Measurements from ENCODE around the gene CLASP1. TPM values are rescaled to one million over a fixed set of nuclear protein-coding genes. Genes with fewer than 3 reads are reported as not detected.
"Not testable (repeated sequence)": the region's sequence is repeated elsewhere in the genome, so short reads cannot be mapped to it uniquely, and the experiment has no call there.

CLASP1 gene
- total RNA-seq, 1 donor from 2014 or later: 66.3 TPM

DNA sequence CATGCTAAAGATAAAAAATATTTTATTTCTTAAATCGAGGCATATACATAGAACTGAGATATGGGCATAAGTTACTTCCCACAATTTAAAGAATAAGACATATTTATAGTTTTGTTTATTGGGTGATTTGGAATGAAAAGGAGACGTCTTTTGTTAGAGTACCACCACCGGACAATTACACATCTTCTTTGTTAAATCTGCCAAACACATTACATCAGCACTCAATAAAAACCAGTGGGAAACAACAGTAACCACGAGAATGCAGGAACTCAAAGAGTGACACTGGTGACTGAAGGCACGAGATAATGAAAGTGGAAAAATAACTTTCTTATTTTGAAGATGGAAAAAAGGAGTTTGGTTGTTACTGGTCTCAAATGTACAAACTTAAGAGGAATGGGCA lies 271.6 kb downstream of the CLASP1 start:
- no peak for DNase-seq (ENCODE audit: missing footprints)
- no peak for ATAC-seq
- intact Hi-C loops (cut with DNase I): no loop called here

DNA sequence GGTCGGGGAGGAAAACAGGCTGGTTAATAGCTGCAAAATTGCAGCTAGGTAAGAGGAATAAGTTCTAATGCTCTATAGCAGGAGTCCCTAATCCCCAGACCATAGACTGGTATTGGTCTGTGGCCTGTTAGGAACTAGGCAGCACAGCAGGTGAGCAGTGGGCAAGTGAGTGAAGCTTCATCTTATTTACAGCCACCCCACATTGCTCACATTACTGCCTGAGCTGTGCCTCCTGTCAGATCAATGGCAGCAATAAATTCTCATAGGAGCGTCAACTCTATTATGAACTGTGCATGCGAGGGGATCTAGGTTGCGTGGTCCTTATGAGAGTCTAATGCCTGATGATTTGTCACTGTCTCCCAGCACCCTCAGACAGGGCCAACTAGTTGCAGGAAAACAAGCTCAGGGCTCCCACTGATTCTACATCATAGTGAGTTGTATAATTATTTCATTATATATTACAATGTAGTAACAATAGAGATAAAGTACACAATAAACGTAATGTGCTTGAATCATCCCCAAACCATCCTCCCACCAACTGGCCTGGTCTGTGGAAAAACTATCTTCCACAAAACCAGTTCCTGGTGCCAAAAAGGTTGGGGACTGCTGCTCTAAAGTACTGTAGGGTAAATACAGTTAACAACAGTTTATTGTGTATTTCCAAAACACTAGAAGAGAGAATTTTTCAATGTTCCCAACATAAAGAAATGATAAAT lies 272.6 kb downstream of the CLASP1 start:
- ATAC-seq: no peak
- intact Hi-C loops (cut with DNase I): no loop called here
- no peak for DNase-seq (ENCODE audit: missing footprints)

DNA sequence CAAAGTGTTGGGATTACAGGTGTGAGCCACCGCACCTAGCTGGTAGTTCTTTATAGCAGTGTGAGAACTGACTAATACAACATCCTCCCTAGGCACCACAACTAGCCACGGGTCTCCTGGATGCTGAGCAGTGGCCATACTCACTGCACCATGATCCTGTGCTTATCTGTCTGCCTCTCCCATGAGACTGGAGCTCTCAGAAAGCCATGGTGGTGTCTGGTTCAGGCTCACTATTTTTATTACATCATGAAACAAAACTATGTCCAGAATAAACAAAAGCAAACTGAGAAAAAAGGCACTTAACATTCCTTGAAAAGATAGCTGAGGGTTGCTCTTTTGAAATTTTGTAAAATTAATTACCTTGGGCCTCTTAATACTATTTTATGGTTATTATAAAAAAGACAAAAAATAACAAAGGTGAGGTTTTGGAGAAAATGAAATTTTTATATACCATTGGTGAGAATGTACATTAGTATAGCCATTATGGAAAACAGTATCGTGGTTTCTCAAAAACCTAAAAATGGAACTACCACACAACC lies 273.6 kb downstream of the CLASP1 start:
- intact Hi-C loops (cut with DNase I): no loop called here
- ATAC-seq (no peak), DNase-seq (ENCODE audit: missing footprints) (no peak)

DNA sequence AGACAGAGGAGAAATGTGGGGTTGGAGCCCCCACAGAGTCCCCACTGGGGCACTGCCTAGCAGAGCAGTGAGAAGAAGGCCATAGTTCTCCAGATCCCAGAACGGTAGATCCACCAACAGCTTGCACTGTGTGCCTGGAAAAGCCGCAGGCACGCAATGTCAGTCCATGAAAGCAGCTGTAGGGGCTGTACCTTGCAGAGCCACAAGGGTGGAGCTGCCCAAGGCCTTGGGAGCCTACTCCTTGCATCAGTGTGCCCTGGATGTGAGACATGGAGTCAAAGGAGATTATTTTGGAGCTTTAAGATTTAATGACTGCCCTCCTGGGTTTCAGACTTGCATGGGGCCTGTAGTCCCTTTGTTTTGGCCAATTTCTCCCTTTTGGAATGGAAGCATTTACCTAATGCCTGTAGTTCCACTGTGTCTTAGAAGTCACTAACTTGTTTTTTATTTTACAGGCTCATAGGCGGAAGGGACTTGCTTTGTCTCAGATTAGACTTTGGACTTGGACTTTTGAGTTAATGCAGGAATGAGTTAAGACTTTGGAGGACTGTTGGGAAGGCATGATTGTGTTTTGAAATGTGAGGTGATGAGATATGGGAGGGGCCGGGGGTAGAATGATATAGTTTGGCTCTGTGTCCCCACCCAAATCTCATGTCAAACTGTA lies 274.7 kb downstream of the CLASP1 start:
- DNase-seq (ENCODE audit: missing footprints); intact Hi-C loops (cut with DNase I); ATAC-seq: not testable (repeated sequence)

DNA sequence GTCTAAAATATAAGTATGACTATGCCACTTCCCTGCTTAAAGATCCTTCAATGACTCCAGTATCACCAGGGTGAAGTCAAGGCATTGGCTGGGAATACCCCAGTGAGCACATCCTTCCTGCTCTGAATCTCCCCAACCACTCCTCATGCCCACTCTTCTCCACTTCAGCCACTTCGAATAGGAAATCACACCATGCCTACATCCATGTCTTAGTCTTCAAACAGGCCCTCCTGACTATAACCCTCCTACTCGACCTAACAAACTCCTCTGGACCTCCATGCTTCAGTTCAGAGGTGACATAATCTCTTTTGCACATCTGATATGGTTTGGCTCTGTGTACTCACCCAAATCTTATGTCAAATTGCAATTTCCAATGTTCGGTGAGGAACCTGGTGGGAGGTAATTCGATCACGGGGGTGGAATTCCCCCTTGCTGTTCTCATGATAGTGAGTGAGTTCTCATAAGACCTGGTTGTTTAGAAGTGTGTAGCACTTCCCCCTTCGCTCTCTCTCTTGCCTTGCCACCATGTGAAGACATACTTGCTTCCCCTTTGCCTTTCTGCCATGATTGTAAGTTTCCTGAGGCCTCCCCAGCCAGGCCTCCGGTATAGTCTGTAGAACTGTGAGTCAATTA lies 276.4 kb downstream of the CLASP1 start:
- DNase-seq (ENCODE audit: missing footprints) (no peak), ATAC-seq (peak; percentile 18)
- intact Hi-C loops (cut with DNase I): no loop called here

DNA sequence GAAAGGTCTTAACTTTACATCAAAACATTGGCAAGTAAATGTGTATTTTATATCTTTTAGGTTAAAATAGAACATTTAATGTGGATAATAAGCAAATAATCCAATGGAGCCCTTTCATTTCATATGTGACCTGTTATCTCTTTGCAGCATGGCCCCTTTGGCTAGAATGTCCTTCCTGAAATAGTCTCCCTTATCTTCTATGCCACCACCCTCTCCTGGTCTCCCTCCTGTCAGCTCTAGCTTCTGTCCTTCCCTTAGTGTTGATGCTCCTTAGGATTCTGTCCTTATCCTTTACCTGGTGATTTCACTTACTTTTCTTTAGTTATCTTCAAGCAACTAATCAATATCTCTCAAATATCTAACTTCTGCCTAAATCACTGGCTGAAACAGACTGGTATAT lies 277.2 kb downstream of the CLASP1 start:
- ATAC-seq: peak; percentile 68
- DNase-seq (ENCODE audit: missing footprints): no peak
- intact Hi-C loops (cut with DNase I): no loop called here

DNA sequence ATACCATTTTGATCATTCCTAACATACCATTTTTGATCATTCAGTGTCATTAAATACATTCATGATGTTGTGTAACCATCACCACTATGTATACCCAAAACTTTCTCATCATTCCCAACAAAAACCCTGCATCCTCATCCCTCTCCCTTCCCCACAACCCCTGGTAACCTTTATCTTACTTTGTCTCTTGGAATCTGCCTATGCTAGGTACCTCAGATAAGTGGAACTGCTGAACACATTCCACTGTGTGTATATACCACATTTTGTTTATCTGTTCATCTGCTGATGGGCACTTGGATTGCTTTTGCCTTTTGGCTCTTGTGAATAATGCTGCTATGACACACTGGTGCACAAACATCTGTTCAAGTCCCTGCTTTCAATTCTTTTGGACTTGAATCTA lies 280.4 kb downstream of the CLASP1 start:
- ATAC-seq (no peak), DNase-seq (ENCODE audit: missing footprints) (no peak)
- intact Hi-C loops (cut with DNase I): no loop called here

DNA sequence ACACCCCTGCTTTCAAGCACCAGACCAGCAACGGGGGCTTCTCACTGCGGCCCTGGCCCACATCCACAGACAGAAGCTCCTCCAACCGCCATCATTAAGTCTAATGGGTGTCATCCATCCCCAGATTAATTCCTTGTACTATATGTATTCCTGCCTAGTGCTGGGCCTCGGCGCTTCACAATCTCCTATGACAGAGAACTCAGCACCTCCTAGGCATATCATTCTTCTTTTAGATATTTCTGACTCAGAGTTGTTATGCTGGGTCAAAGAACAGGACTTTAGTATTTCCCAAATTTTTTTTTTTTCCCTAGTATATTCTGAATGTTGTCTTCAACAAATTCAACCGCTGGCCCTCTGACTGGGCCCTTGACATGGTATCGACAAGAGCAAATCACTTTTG lies 281.1 kb downstream of the CLASP1 start:
- intact Hi-C loops (cut with DNase I): no loop called here
- DNase-seq (ENCODE audit: missing footprints): no peak
- ATAC-seq: no peak

DNA sequence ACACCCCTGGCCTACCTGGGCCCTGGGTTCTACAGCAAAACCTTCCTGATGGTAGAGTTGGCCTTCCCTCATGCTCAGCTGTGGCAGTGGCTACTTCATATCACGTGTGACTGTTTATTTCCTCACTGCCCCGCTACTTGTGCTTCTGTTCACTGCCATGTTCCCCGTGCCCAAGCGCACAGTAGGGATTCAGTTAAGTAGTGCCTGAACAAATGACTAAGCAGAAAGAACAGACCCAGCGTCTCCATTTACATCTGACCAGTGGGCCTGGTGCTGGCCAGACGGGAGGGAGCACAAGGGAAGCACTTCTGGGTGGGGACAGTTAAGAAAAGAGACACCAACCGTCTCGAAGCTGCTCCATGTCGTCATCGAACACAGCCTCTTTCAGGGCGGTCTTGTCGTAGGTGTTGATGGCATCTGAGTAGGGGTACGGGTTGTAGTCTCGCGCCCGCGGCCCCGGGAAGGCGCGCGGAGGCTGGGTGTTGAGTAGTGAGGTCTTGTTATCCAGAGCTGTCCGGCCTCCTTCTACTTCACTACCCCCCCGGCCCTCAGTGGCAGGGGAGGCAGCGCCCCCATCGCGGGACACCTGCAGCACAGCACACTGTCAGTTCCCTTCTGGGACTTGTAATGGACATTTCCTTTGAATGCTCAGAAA lies 281.9 kb downstream of the CLASP1 start:
- no peak for DNase-seq (ENCODE audit: missing footprints)
- intact Hi-C loops (cut with DNase I): no loop called here
- ATAC-seq: no peak

DNA sequence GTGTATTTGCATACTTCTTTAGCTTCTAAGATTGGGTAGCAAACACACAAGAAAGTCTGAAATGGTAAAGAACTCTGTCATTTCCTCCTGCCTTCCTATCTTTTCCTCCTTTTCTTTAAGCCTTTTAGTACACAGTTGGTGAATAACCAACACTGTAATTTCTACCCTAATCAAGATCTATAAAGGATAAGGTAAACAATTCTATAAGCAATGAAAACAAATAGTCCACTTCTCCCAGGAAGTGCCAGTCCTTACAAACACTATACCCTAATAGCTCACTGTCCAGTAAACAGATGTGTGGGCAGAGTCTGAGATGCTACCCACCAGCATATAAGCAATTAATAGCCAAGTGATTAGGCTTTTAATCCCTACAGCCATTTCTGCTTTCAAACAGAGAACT lies 283.2 kb downstream of the CLASP1 start:
- ATAC-seq (no peak), DNase-seq (ENCODE audit: missing footprints) (no peak)
- intact Hi-C loops (cut with DNase I): no loop called here

DNA sequence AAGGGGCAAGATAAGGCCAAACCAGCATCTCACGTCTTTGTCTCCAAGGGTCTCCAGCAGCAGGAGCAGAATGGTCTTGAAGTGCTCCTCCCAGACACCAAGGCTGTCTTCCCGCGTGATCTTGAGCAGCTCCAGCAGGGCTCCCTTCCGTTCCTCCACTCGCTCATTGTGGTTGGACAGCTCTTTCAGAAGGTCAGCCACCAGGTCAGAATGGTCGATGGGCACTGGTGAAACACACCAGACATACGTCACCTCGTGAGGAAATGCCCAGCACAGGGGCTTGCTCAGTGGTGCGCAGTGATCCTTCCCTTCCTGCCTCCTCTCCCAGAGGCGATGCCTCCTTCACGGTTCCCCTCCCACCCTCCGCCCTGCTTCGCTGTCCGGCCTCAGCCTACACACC lies 284.2 kb downstream of the CLASP1 start:
- DNase-seq (ENCODE audit: missing footprints) (no peak), ATAC-seq (no peak)
- intact Hi-C loops (cut with DNase I): no loop called here

DNA sequence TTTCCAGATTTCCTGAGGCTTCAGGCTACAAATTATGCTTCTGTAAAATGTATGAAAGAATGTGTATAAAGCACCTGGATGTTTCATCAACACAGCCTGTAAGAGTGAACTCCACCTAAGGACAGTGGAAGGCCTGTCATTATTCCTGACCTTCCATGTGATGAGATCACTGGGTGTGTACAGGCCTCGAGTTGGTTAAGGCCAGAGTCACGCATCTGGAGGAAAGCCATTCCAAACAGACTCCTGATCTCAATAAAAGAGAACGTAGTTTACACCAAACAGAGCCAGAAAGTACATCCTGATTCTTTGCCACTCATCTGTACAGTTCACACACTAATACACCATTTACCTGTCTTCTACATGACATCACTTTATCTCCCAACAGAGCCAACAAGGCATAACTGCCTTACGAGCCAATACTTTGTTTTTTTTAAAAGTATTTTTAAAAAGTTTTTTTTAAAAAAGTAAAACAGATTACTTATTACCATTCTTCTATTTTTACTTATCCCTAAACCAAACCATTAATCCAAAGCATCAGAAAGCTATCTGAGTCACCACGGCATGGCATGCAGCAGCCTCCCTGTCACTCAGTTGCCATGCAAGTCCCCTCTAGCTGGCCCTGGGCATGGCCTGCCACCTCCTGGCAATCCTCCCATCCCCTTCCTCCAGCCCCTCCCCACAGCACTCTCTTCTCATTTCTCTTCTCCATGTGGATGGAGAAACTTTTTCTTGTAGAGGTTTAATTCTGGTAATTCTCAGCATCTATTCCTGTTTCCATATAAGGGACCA lies 285.4 kb downstream of the CLASP1 start:
- ATAC-seq (peak; percentile 47), DNase-seq (ENCODE audit: missing footprints) (no peak)
- intact Hi-C loops (cut with DNase I): no loop called here

DNA sequence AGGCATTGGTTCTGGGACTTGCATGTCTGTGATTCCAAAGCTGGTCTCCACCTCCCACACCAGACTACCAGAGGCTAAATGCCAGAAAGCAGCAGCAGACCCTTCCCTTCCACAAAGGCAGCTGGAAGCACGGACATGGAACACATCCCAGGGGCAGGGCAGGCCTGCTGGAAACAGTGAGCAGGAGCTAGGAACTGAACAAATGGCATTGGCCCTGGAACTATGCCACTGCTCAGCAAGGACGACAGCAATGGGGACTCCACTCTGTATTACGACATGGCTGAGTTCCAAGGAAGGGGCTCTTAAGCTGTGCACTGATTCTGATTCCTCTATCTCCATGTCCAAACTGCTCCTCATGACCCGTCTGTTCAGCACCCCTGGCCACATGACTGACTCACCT lies 286.5 kb downstream of the CLASP1 start:
- ATAC-seq (no peak), DNase-seq (ENCODE audit: missing footprints) (no peak)
- intact Hi-C loops (cut with DNase I): no loop called here

DNA sequence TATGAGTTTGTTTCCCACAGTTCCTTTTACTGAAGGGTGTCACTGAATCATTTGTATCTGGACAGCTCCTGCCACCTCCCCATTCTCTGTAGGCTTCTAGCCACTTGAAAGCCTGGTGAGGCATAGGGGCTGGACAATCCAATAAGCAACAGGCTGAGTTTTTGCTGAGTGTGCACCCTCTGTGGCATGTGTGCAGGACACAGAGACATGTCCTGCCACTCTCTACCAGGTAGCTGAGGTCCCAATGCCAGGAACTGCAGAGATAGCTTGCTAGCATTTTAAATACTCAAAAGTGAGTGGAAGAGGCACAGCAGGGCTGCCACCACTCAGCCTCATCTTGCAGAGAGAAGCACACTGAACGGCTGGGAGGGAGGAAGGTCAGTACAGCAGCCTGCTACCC lies 287.0 kb downstream of the CLASP1 start:
- intact Hi-C loops (cut with DNase I): no loop called here
- ATAC-seq (no peak), DNase-seq (ENCODE audit: missing footprints) (no peak)

DNA sequence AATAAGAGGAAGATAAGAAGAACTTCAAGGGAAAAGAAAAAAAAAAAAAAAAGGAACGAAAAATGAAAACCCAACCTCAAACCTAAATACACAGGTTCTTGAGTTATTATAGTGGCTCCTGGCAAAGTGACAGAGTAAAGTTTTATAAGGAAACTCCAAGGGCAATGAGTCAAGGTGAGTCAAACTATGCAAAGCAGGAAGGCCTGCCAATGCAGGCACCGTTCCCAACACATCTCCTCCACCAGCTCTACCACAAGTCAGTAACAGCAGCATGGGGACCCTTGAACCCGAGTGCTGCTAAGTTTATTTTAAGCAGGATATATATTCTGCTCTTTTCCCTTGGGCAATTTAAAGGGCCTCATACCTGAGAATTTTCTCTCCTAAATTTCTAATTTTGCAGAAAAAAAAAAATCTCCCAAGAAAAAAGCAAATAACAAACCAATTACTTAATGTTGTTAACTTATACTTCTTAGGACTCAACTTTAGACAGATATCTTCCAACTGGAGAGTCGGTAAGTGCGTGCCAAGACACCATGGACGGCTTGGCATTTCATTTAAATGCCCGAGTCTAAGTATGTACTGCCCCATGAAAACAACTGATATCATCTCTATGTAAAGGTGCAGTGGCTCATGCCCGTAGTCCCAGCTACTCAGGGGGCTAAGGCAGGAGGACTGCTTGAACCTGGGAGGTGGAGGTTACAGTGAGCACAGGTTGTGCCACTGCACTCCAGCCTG lies 288.5 kb downstream of the CLASP1 start:
- intact Hi-C loops (cut with DNase I): no loop called here
- DNase-seq (ENCODE audit: missing footprints): no peak
- ATAC-seq: peak; percentile 51

DNA sequence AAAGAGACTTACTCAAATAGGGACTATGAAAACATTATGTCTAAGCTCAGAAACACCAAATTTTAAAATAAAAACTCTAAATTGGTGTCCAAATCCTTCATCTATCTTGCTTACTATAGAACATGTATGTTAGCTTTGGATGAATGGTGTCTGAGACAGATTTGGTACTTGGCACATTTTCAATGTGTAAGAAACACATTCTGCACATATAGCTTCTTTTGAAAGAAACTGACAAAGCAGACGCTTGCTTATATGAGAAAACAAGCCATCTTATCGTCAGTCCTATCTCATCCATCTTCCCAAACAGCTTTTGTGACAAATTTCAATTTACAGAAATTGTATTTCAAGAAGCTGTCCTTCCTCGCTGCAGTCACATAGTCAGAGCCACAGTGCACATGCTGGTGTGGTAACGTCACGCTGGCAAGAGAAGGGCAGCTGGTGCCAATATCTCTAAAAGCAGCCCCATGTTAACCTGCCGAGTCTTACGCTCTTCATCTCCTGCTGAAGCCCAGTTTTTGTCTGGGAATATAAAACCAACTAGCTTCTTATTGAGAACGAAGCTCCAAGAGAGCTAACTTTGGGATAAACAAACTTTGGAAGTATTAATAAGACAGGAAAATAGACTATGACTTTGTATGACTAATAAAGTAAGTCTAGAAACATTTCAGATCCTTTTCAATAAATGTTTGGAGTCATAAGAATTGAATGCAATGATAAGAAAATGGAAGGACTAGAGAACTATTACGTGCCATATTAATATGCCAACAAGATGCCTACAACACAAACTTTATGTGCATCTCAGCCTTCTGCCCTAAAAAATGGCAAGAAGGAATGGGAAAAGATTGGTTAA lies 289.3 kb downstream of the CLASP1 start:
- ATAC-seq (peak; percentile 58), DNase-seq (ENCODE audit: missing footprints) (no peak)
- intact Hi-C loops (cut with DNase I): no loop called here

DNA sequence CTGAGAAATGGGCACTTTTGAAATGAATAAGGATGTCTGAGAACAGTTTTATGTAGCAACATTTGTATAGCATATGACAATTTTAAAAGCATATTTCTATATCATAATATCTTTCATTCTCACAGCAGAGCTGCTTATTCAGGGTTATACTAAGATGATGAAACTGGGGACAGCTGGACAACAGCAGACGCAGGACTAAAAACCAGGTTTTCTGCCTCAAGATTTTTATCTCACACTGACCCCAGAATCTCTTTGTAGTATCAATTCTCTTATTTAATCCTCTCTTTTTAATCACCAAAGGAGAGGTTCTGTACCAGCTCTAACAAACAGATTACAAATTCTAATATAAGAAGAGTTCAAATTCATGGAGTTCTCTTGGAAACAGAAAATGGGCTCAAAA lies 290.1 kb downstream of the CLASP1 start:
- DNase-seq (ENCODE audit: missing footprints) (no peak), ATAC-seq (no peak)
- intact Hi-C loops (cut with DNase I): no loop called here

Data from Right ventricle myocardium inferior (tissue), 1 donor.